NCI-H2171 treated with DMSO at 0.1 percent for 48 hours (cell line): ENCODE measurements around the gene VOPP1.
"Not testable (repeated sequence)": the region's sequence is repeated elsewhere in the genome, so short reads cannot be mapped to it uniquely, and the experiment has no call there.

ENCODE experiments used
- DNase-seq: peaks from one replicate; lab custom pipeline; 2025; lab: John Stamatoyannopoulos, UW

Gene VOPP1

GRCh38 chr7:55510206-55510605 lies 62.1 kb downstream of the VOPP1 start:
- not testable (repeated sequence) for DNase-seq

- no peak for DNase-seq
Observed at GRCh38 chr7:55509322-55509721, 63.0 kb downstream of the VOPP1 start.

- no peak for DNase-seq
Observed at GRCh38 chr7:55508221-55509011, 63.9 kb downstream of the VOPP1 start.

GRCh38 chr7:55507743-55508142 lies 64.6 kb downstream of the VOPP1 start:
- DNase-seq: no peak

- DNase-seq: no peak
Observed at GRCh38 chr7:55504967-55505658, 67.2 kb downstream of the VOPP1 start.

- no peak for DNase-seq
Observed at GRCh38 chr7:55504093-55504859, 68.0 kb downstream of the VOPP1 start.

- no peak for DNase-seq
Observed at GRCh38 chr7:55502858-55503440, 69.4 kb downstream of the VOPP1 start.

- DNase-seq: no peak
Observed at GRCh38 chr7:55502124-55502857, 70.0 kb downstream of the VOPP1 start.

GRCh38 chr7:55501611-55502010 lies 70.7 kb downstream of the VOPP1 start:
- no peak for DNase-seq

- no peak for DNase-seq
Observed at GRCh38 chr7:55500117-55500756, 72.1 kb downstream of the VOPP1 start.

- DNase-seq: no peak
Observed at GRCh38 chr7:55499591-55499990, 72.7 kb downstream of the VOPP1 start.

- no peak for DNase-seq
Observed at GRCh38 chr7:55498770-55499169, 73.5 kb downstream of the VOPP1 start.

- no peak for DNase-seq
Observed at GRCh38 chr7:55498142-55498541, 74.2 kb downstream of the VOPP1 start.

GRCh38 chr7:55497521-55497920 lies 74.8 kb downstream of the VOPP1 start:
- no peak for DNase-seq

- no peak for DNase-seq
Observed at GRCh38 chr7:55496906-55497305, 75.4 kb downstream of the VOPP1 start.

- DNase-seq: no peak
Observed at GRCh38 chr7:55494951-55495350, 77.4 kb downstream of the VOPP1 start.

GRCh38 chr7:55493408-55493807 lies 78.9 kb downstream of the VOPP1 start:
- no peak for DNase-seq

GRCh38 chr7:55491346-55491745 lies 81.0 kb downstream of the VOPP1 start:
- DNase-seq: no peak

- DNase-seq: no peak
Observed at GRCh38 chr7:55490099-55490498, 82.2 kb downstream of the VOPP1 start.

GRCh38 chr7:55489552-55489951 lies 82.8 kb downstream of the VOPP1 start:
- no peak for DNase-seq

GRCh38 chr7:55488804-55489340 lies 83.4 kb downstream of the VOPP1 start:
- DNase-seq: no peak
